ENCODE data around the gene UBXN1. TPM values are rescaled to one million over a fixed set of nuclear protein-coding genes. Genes with fewer than 3 reads are reported as not detected.
A peak's percentile ranks its signal among the peaks of the same experiment; 100 is the strongest.
"Not testable (repeated sequence)": the region's sequence is repeated elsewhere in the genome, so short reads cannot be mapped to it uniquely, and the experiment has no call there.

The UBXN1 gene
- total RNA-seq, 3 donors from 2014 or later: 151 to 174 (median 157) TPM

DNA sequence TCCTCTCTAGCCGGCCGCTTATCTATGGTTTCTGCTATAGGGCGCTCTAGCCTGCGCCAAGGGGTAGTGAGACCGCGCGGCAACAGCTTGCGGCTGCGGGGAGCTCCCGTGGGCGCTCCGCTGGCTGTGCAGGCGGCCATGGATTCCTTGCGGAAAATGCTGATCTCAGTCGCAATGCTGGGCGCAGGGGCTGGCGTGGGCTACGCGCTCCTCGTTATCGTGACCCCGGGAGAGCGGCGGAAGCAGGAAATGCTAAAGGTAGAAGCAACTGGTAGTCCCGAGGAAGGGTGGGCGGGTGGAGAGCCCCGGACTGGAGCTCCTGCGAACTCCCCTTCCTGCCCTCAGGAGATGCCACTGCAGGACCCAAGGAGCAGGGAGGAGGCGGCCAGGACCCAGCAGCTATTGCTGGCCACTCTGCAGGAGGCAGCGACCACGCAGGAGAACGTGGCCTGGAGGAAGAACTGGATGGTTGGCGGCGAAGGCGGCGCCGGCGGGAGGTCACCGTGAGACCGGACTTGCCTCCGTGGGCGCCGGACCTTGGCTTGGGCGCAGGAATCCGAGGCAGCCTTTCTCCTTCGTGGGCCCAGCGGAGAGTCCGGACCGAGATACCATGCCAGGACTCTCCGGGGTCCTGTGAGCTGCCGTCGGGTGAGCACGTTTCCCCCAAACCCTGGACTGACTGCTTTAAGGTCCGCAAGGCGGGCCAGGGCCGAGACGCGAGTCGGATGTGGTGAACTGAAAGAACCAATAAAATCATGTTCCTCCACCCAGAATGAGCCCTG, 7.1 kb downstream of the UBXN1 start, which contains the start of the genes LBHD1 and UQCC3:
LBHD1 (minus strand) TSS at position 660 of the 782 bp plus-strand sequence. CDS start 2,236 bp downstream, outside the sequence.
UQCC3 (plus strand) TSS at position 66 of the 782 bp plus-strand sequence; CDS start at position 139, 73 bp downstream.
- Mint-ChIP-seq H3K36me3 (ENCODE audit: insufficient read depth) (peaks cover 13% of the 10 kb centered on the region), H3K9me3 (no peaks in the 10 kb centered on the region), H3K4me1 (ENCODE audit: low read depth) (peaks cover 30% of the 10 kb centered on the region), H3K4me3 (peak within 1 kb of the TSS; percentile 98), H3K27me3 (ENCODE audit: low read depth) (no peaks in the 10 kb centered on the region)
- ATAC-seq (peak; percentile 87 to 89), DNase-seq (peak; percentile 65)

DNA sequence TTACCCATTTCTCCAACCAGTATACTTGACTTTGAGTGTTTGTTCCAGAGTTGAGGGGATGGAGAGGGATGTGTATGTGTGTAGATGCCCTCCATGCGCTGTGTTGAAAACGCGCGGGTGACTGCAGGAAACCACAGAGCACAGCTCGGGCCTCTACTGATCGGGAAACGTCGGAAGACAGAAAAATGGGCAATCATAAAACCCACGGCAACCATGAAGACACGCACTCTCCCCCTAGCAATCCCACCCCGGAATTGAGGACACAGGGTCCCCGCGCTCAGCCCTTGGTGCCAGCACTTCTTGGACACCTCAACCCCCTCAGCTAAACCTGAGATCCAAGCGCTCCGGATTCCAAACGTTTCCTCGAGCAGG, 7.7 kb downstream of the UBXN1 start:
- no peak for DNase-seq
- H3K4me1 Mint-ChIP-seq (ENCODE audit: low read depth): peaks cover 32% of the 10 kb centered on the region
- H3K36me3 Mint-ChIP-seq (ENCODE audit: insufficient read depth): peaks cover 19% of the 10 kb centered on the region

DNA sequence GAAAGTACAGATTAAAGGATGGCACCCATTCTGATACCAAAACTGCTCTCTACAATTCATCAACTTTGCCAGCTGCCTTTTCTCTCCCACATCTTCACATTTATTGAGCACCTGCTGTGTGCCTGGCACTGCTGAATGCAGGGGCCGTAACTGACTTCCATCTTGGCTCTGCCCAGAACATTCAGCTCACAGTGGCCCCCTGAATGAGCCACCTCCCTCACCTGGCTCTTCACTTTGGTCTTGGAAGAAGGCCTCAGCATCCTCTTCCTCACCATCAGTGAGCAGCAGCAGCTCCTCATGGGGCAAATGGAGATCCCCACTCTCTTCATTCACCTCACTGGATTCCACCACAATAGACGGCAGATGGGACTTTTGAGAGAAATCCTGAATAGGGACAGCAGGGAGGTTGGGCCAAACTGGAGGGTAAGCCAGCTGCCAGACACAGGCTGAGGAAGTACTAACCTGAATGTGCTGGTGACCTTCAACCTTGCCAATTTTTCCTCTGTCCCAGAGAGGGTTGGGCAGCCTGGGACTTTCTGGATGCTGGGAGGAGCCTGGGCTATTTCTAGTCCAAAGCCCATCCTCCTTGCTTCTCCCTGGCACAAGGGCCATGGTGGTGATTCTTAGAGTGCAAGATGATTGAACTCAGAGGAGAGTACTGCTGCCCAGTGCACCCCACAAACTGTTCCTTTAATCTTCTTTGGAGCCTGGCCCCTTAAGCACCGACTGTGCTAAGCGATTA, 9.3 kb downstream of the UBXN1 start:
- DNase-seq (no peak), ATAC-seq (no peak)
- H3K4me3 Mint-ChIP-seq: peak overlapping the region; percentile 98
- no peaks in the 10 kb centered on the region for H3K9me3 Mint-ChIP-seq
- peaks cover 23% of the 10 kb centered on the region for H3K36me3 Mint-ChIP-seq (ENCODE audit: insufficient read depth)
- no peaks in the 10 kb centered on the region for H3K27me3 Mint-ChIP-seq (ENCODE audit: low read depth)
- peaks cover 30% of the 10 kb centered on the region for H3K4me1 Mint-ChIP-seq (ENCODE audit: low read depth)

More for the DNA sequence above, 7.7 kb downstream of the UBXN1 start:
- ATAC-seq: peak; percentile 7 to 15
- no peaks in the 10 kb centered on the region for H3K9me3 Mint-ChIP-seq
- H3K4me3 Mint-ChIP-seq: peak overlapping the region; percentile 98
- no peaks in the 10 kb centered on the region for H3K27me3 Mint-ChIP-seq (ENCODE audit: low read depth)

DNA sequence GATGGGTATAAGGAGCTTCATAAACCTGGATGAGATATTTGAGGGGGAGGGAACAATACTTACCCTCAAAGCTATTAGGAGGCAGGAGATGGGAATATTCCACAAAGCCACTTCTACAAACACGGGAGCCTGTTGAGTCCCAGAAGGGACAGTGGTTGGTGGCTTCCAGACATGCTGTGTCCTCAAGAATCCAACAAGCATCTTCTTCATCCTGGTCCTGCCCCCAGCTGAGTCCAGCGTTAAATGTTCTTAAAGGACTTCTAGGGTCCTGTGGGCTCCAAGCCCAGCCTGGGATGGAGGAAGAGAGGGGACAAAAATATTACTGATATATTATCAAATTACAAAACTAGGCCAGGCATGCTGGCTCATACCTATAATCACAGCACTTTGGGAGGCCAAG, 11.4 kb downstream of the UBXN1 start:
- H3K4me1 Mint-ChIP-seq (ENCODE audit: low read depth): peaks cover 33% of the 10 kb centered on the region

DNA sequence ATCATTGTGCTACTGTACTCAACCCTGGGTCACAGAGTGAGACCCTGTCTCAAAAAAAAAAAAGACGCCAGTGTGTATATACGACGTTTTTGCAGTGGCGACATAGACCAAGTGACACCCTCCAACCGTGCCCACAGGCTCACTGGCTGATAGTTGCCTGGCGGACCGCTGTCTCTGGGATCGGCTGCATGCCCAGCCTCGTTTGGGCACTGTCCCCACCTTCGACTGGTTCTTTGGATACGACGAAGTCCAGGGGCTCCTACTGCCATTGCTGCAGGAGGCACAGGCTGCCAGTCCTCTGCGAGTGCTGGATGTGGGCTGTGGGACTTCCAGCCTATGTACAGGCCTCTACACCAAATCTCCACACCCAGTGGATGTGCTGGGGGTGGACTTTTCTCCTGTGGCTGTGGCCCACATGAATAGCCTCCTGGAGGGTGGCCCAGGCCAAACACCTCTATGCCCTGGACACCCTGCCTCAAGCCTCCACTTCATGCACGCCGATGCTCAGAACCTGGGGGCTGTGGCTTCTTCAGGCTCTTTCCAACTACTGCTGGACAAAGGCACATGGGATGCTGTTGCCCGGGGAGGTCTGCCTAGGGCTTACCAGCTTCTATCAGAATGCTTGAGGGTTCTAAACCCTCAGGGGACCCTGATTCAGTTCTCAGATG, 12.5 kb downstream of the UBXN1 start:
- Mint-ChIP-seq H3K4me3 (peak overlapping the region; percentile 98), H3K4me1 (ENCODE audit: low read depth) (peaks cover 30% of the 10 kb centered on the region)

More for the DNA sequence above, 11.4 kb downstream of the UBXN1 start:
- no peak for ATAC-seq
- H3K9me3 Mint-ChIP-seq: no peaks in the 10 kb centered on the region
- H3K4me3 Mint-ChIP-seq: peak overlapping the region; percentile 98
- peaks cover 26% of the 10 kb centered on the region for H3K36me3 Mint-ChIP-seq (ENCODE audit: insufficient read depth)
- H3K27me3 Mint-ChIP-seq (ENCODE audit: low read depth): no peaks in the 10 kb centered on the region
- DNase-seq: no peak

DNA sequence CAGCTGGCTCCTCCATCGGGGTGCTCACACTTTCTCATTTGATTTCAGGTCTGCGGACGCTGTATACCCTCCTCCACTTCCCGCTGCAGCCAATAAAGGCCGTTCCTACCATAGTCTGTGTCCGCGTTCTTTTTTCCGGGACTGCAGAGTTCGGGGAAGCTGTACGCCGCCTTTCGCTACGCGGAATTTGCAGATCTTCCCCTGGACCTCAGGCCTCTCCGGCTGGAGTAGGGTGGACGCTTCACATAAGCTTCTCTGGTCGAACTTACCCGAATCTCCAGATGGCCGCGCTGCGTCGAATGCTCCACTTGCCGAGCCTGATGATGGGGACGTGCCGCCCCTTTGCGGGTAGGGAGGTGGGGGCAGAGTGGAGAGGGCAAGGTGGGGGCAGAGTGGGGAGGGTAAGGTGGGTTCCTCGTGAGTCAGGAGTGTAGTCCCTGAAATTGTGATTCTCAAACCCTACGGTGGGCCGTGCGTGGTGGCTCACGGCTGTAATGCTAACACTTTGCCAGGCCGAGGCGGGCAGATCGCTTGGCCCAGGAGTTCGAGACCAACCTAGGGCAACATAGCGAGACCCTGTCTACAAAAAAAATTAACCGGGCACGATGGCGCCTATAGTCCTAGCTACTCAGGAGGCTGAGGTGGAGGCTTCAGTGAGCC, 13.1 kb downstream of the UBXN1 start:
- Mint-ChIP-seq H3K36me3 (ENCODE audit: insufficient read depth) (peaks cover 26% of the 10 kb centered on the region), H3K4me1 (ENCODE audit: low read depth) (peaks cover 30% of the 10 kb centered on the region), H3K4me3 (peak overlapping the region; percentile 98), H3K9me3 (no peaks in the 10 kb centered on the region), H3K27me3 (ENCODE audit: low read depth) (no peaks in the 10 kb centered on the region)
- ATAC-seq (peak; percentile 27 to 38), DNase-seq (peak; percentile 63)

More for the DNA sequence above, 12.5 kb downstream of the UBXN1 start:
- DNase-seq (no peak), ATAC-seq (no peak)
- Mint-ChIP-seq H3K36me3 (ENCODE audit: insufficient read depth) (peaks cover 26% of the 10 kb centered on the region), H3K9me3 (no peaks in the 10 kb centered on the region), H3K27me3 (ENCODE audit: low read depth) (no peaks in the 10 kb centered on the region)

DNA sequence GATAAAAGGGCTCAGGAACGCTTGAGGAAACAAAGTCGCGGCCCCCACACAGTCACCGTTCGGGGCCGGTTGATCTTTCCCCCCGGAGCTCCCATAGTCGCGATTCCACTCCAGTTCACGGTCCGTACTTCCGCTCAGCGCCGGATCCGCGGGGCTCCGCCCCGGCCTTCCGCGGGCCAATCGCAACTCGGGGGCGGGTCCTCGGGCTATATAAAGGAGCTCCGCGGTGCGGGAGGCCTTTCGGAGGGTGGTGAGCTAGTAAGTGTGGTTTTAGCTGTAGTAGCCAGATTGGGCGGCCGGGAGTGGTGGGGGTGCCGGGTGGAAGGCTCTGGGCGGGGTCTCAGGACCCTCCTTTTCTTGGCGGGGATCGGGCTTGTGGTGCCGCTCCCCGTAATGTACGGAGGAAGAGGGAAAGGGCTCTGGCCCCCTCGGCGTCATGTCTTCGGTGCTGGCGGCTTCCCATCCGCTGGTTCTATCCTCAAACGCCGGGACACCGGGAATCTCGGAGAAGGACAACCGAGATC, 13.7 kb downstream of the UBXN1 start, which contains the start of the genes C11orf98 and CSKMT:
C11orf98 (minus strand) TSS at position 136 of the 524 bp plus-strand sequence; CDS start at position 95, 41 bp downstream.
CSKMT (plus strand) TSS at position 238 of the 524 bp plus-strand sequence. CDS start 568 bp downstream, outside the sequence.
- H3K36me3 Mint-ChIP-seq (ENCODE audit: insufficient read depth): peaks cover 26% of the 10 kb centered on the region
- H3K4me1 Mint-ChIP-seq (ENCODE audit: low read depth): peaks cover 26% of the 10 kb centered on the region
- H3K9me3 Mint-ChIP-seq: no peaks in the 10 kb centered on the region
- H3K4me3 Mint-ChIP-seq: peak within 1 kb of the TSS; percentile 98
- DNase-seq (peak; percentile 96), ATAC-seq (peak; percentile 89 to 91)
- H3K27me3 Mint-ChIP-seq (ENCODE audit: low read depth): no peaks in the 10 kb centered on the region

DNA sequence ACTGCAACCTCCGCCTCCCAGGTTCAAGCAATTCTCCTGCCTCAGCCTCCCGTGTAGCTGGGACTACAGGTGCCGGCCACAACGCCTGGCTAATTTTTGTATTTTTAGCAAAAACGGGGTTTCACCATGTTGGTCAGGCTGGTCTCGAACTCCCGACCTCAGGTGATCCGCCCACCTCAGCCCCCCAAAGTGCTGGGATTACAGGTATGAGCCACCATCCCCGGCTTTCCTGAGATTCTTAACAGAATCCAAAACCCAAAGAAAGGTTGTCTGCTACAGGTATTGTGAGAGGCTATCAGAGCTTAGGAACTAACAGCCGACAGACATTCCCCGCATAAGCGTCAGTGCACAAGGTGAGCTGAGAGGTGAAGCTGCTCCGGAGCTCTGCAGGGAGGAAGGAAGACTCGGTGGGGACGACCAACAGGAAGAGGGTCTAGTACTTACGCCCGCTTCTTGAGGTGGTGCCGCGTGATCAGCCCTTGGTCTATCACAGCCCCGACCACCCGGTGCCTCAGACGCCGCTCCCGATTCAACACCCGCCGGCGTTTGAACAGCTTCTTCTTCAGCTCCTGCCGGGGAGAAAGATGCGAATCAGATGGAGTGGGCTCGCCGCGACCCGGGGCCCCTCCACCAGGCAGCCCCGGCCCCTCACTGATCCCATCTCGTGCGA, 14.3 kb downstream of the UBXN1 start:
- H3K27me3 Mint-ChIP-seq (ENCODE audit: low read depth): no peaks in the 10 kb centered on the region
- peaks cover 25% of the 10 kb centered on the region for H3K36me3 Mint-ChIP-seq (ENCODE audit: insufficient read depth)
- peak overlapping the region; percentile 98 for H3K4me3 Mint-ChIP-seq
- H3K9me3 Mint-ChIP-seq: no peaks in the 10 kb centered on the region
- peaks cover 23% of the 10 kb centered on the region for H3K4me1 Mint-ChIP-seq (ENCODE audit: low read depth)
- peak; percentile 37 for DNase-seq
- ATAC-seq: peak; percentile 56 to 64

DNA sequence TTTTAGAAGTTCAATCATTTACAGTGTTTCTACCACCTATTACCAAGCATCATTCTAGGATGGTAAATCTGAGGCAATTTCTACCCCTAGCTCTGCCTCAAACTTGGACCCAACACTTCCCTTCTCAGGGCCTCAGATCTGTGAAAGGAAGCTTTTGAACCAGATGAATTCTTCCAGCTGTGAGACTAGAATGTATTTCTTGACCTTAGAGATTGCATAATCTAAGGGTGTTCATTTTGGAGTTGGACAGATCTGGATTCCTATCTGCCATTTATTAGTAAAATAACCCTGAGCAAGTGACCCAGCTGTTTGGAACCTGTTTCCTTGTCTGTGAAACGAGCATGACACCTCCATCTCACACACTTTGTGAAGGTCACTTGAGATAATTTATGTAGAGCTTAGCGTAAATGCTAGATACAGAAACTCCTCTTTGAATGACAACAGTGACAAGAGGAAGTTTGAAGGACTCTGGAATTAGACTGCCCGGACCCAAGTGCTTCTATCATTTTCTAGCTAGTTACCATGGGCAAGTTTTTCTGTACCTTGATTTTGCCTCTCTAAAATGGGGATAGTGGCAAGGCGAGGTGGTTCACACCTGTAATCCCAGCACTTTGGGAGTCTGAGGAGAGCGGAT, 22.0 kb downstream of the UBXN1 start:
- Mint-ChIP-seq H3K27me3 (ENCODE audit: low read depth) (no peaks in the 10 kb centered on the region), H3K9me3 (no peaks in the 10 kb centered on the region), H3K4me1 (ENCODE audit: low read depth) (peaks cover 10% of the 10 kb centered on the region), H3K36me3 (ENCODE audit: insufficient read depth) (no peaks in the 10 kb centered on the region), H3K4me3 (no peak overlapping the region)
- no peak for ATAC-seq
- no peak for DNase-seq

DNA sequence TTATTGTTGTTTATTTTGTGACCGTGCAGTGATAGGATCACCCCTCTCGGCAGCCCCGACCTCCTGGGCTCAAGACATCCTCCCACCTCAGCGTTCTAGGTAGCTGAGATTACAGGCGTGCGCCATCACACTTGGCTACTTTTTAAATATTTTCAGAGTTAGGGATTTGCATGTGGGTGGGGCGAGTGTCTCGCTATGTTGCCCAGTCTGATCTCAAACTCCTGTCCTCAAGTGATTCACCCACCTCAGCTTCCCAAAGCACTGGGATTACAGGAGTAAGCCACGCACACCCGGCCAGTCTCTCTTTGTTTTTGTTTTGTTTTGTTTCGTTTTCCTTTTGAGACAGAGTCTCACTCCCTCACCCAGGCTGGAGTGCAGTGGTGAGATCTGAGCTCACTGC, 24.6 kb downstream of the UBXN1 start:
- no peaks in the 10 kb centered on the region for H3K9me3 Mint-ChIP-seq
- DNase-seq: no peak
- H3K36me3 Mint-ChIP-seq (ENCODE audit: insufficient read depth): no peaks in the 10 kb centered on the region

DNA sequence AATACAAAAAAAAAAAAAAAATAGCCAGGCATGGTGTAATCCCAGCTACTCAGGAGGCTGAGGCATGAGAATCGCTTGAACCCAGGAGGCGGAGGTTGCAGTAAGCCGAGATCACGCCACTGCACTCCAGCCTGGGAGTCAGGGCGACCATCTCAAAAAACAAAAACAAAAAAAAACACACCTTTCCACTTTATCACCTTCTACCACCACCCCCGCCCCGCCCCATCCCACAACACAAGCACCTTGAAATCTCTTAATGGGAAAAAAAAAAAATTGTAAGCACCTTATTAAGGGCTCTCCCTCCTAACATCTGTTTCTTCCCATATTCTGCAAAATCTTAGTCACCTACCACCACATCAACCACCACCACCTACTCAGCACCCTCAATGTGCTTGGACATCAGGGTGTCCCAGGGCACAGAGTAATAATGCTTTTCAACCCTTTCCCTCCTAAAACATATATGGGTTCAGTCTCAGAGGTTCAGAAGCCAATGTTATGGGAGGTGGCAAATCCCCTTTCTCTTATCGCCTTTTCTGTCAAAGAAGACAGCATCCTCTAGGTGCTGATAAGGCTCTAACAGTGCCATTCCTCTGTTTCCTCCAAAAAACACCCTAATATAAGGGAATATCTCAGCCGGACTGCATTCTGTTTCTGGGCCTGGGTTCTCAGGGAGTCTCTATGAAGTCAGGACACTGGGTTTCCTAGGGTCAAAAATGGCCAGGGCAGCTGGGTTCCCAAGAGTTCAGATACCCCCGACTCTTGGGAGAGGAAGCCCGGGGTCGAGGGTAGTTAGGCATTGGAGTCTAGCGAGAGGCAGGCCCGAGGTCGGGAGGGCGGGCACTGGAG, 26.5 kb downstream of the UBXN1 start:
- Mint-ChIP-seq H3K4me1 (ENCODE audit: low read depth) (peaks cover 13% of the 10 kb centered on the region), H3K4me3 (peak overlapping the region; percentile 91), H3K27me3 (ENCODE audit: low read depth) (no peaks in the 10 kb centered on the region), H3K9me3 (no peaks in the 10 kb centered on the region), H3K36me3 (ENCODE audit: insufficient read depth) (peaks cover 2% of the 10 kb centered on the region)
- peak; percentile 13 to 18 for ATAC-seq
- no peak for DNase-seq

More for the DNA sequence above, 24.6 kb downstream of the UBXN1 start:
- H3K27me3 Mint-ChIP-seq (ENCODE audit: low read depth): no peaks in the 10 kb centered on the region
- ATAC-seq: no peak
- H3K4me3 Mint-ChIP-seq: peak overlapping the region; percentile 52
- H3K4me1 Mint-ChIP-seq (ENCODE audit: low read depth): peaks cover 13% of the 10 kb centered on the region

DNA sequence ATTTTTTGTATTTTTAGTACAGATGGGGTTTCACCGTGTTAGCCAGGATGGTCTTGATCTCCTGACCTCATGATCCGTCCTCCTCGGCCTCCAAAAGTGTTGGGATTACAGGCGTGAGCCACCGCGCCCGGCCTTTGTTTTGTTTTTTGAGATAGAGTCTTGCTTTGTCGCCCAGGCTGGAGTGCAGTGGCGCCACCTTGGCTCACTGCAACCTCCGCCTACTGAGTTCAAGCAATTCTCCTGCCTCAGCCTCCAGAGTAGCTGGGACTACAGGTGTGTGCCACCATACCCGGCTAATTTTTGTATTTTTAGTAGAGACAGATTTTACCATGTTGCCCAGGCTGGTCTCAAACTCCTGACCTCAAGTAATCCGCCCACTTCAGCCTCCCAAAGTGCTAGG, 28.6 kb downstream of the UBXN1 start:
- not testable (repeated sequence) for ATAC-seq; H3K4me3 Mint-ChIP-seq; H3K36me3 Mint-ChIP-seq (ENCODE audit: insufficient read depth); H3K9me3 Mint-ChIP-seq; H3K27me3 Mint-ChIP-seq (ENCODE audit: low read depth); DNase-seq
- peaks cover 23% of the 10 kb centered on the region for H3K4me1 Mint-ChIP-seq (ENCODE audit: low read depth)
